GM18951 (cell line): Measurements from ENCODE around the gene MRGPRE.
"Not testable (repeated sequence)": the region's sequence is repeated elsewhere in the genome, so short reads cannot be mapped to it uniquely, and the experiment has no call there.

Source experiments
- POLR2A ChIP-seq: IDR thresholded peaks from 4 replicates; pipeline ENCODE4 v1.6.1; 2011; ENCODE audit warnings: mild to moderate bottlenecking; ENCODE audit not compliant: insufficient read length, insufficient read depth; ENCODE audit errors: extremely low read depth
- in situ Hi-C: fragments of 300-500 bp; cut with MboI; formaldehyde crosslinking; loops from one replicate; pipeline ENCODE4 v1.12.0; 2022; ENCODE audit warnings: low sequenced_read_pairs, mixed read lengths, inconsistent platforms; ENCODE audit not compliant: unreplicated experiment

MRGPRE gene

DNA sequence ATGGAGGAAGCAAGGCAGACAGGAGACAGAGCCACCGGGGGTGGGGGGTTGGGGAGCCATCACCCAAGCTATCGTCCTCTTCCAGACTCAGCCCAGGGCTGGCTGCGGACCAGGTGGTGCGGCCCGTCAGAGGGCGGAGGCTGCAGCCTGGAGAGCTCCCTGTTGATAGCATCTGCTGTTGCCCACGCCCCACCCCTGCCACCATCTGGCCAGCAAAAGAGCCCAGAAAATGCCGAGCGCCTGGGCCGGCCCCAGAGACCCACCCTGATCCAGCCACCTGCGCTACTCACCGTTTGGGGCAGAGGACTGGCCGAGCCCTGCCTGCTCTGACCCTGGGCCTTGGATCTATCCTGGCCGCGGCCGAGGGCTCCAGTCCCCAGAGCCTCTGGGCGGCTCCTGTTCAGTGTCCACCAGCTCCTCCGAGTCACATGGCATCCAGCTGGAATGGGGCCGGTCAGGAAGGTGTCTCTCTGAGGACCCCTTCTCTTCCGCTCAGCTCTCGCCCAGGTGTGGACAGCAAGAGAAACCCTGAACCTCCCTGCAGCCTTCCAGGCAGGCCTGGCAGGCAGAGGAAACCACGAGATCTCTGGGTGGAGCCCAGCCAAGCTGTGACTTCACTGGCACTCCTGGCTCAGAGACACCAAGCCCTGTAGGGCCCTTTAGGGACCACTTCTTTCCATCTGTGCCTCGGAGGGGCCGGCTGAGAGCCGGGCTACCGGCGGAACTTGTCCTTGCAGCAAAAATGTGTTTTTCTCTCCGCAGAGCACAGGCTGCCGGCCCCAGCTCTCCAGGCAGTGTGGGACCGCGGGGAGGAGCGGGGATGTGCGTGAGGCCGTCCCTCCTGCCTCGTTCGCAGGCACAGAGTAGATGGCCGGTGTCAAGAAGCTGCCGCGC is at the start of gene MRGPRE:
TSS of gene MRGPRE (minus strand) at position 567 of the 894 bp plus-strand sequence. CDS start 3,618 bp downstream, outside the sequence.
- in situ Hi-C loops, result no loop called here
- no peak for TF ChIP-seq POLR2A

DNA sequence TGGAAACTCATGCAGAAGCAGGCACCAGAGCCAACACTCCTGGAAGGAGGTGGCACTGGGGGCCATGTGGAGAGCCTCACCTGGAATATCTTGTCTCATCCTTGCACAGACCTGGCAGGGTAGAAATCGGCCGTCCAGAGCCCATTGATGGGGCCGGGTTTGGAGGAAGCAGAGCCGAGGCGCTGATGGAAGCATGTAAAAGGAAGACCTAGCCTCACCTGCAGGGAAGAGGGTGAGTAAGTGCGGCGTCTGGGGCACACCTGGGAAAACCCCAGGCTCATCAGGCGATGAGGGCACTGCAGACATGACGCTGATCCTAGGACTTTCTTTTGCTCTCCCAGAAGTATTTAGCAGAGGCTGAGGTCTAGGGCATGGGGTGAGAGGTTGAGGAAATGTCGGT is 48.9 kb upstream of the MRGPRE start:
- in situ Hi-C loops, result not testable (repeated sequence)

DNA sequence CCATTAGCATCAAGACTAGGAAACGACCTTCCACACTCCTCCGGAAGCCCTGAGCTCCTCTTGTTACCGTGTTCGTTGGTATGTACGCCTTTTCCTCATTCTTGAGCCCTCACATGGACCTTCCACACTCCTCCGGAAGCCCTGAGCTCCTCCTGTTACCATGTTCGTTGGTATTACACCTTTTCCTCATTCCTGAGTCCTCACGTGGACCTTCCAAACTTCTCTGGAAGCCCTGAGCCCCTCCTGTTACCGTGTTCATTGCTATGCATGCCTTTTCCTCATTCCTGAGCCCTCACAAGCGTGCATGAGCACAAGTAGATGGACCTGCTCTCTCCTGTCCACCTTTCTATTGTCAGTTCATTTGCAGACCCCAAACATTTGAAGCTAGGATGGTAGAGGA is 48.4 kb upstream of the MRGPRE start:
- in situ Hi-C loops, result not testable (repeated sequence)

- in situ Hi-C loops, result not testable (repeated sequence)
Observed at GRCh38 chr11:3278922-3279321, 46.7 kb upstream of the MRGPRE start.

DNA sequence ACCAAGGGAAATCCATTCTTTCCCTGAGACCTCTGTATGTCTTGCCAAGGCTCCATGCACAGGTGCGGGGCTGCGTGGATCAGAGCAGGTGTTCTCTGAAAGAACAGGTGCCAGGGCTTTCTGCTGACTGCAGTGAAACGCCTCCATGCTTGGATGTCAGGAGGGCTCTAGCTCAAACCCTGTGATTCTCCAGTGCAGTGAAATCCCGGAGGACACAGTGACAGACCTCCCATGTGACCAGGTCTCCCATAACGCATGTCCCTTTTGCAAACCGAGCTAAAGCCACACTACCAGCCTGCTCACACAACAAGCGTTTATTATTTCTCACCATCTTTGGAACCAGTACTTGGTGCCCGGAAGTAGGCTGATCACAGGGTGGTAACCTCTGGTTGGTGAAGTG is 41.4 kb upstream of the MRGPRE start:
- in situ Hi-C loops, result not testable (repeated sequence)

GRCh38 chr11:3262548-3262947 is 30.3 kb upstream of the MRGPRE start:
- in situ Hi-C loops, result not testable (repeated sequence)

DNA sequence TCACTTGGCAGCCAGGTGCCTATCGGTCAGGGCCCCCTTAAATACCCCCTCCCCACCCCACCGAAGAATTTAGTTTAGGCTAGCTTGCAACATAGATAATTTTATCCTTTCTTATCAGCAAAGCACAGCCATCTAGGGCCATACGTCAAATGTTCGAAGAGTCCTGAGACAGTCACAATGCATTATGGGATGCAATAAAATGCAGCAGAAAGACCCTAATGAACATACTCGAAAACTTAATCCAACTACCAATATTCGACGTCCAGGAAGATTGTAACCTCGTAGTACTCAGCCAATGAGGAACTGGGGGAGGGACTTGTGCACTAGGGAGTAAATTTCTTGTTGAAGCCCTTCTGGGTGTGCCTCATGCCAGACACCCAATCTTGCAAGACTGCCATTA is 29.6 kb upstream of the MRGPRE start:
- in situ Hi-C loops, result not testable (repeated sequence)

DNA sequence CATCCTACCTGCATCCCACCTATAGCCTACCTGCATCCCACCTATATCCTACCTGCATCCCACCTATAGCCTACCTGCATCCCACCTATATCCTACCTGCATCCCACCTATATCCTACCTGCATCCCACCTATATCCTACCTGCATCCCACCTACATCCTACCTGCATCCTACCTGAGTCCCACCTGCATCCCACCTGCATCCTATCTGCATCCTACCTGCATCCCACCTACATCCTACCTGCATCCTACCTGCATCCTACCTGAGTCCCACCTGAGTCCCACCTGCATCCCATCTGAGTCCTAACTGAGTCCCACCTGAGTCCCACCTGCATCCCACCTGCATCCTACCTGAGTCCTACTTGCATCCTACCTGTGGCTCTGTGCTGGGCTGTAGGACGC is 25.3 kb upstream of the MRGPRE start:
- in situ Hi-C loops, result not testable (repeated sequence)

DNA sequence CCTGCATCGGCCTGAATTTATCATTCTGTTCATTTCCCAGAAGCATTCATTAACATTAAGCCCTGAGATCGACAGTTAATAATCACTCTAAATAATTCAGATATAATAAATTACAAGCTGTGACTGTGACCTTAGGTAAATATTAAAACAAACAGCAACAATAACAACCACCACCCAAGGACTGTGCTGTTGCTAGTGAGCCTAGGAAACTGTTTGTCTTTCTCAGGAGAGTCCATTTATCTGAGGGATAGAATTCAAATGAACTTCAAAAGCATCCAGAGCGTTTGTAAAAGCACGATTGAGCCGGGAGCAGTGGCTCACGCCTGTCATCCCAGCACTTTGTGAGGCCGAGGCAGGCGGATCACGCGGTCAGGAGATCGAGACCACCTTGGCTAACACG is 23.0 kb upstream of the MRGPRE start:
- in situ Hi-C loops, result not testable (repeated sequence)

DNA sequence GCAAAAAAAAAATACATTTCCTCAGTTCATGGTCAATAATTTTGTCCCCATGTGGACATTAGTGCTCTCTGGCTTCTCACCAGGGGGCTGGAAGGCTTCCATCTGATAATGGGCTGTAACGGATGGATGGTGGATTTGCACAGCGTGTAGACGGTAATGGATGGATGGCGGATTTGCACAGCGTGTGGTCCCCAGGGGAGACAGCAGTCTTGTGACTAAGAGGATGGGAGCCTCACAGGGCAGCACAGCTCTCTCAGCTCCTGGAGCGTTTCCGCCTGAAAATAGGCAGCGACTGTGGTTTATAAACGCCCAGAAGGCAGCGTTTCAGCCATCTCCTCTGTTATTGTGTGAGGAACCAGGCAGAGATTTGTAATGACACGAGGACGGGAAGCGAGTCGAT is 22.6 kb upstream of the MRGPRE start:
- in situ Hi-C loops, result not testable (repeated sequence)

DNA sequence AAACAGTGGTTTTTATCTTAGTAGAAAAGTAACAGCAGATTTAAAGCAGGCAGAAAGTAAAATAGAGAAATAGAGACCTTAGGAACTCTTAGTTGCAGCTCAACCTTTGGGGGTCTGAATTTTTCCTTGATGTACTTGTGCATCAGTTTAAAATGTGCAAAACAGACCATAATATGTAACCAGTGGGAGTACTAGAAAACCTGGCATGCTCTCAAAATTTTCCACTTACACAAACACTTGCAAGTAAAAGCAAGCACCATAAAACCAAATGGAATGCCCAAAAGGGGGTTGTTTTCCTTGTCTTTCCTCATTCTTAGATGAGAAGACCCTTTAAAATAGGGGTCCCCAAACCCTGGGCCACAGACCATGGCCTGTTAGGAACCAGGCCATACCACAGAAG is 12.9 kb upstream of the MRGPRE start:
- no peak for TF ChIP-seq POLR2A
- in situ Hi-C loops, result no loop called here

- in situ Hi-C loops, result no loop called here
Observed at GRCh38 chr11:3243880-3244279, 11.7 kb upstream of the MRGPRE start.

GRCh38 chr11:3237119-3237518 is 4.9 kb upstream of the MRGPRE start:
- no peak for TF ChIP-seq POLR2A
- in situ Hi-C loops, result no loop called here

More at GRCh38 chr11:3243880-3244279, 11.7 kb upstream of the MRGPRE start:
- TF ChIP-seq POLR2A, result no peak

DNA sequence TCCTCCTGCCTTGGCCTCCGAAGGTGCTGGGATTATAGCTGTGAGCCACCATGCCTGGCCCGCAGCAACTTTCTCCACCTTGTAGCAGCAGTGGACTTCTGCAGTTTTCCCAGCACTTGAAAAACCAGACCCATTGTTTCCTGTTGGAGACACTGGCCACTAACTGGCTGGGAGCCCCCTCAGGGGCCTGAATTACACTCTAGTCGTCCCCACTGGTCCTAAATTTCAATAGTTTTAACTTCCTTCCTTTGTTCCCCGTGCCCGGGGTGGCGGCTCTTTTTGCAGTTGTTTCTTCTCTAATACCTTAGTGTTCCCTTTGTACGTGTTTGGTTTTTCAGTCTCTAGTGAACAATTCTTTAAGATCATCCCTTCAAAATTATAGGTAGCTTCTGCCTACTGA is 2.6 kb upstream of the MRGPRE start:
- in situ Hi-C loops, result no loop called here
- TF ChIP-seq POLR2A, result no peak

DNA sequence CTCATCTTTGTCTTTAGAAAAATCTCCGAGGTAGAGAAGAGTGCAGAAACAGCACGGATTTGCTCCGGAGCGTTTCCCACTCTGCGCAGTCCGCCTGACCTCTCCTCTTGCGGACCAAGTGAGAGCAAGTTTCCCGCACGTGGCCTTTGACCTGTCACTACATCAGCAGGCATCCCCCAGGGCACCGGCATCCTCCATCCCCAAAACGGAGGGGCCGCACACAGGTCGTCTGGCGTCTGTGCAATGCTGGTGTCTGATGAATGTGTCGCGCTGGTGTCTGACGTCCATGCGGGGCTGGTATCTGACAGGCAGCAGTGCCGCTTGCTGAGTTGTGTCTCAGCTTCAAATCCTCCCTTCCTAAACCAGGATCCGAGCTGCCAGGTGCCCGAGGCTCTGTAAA is 739 bp upstream of the MRGPRE start:
- in situ Hi-C loops, result no loop called here
- no peak for TF ChIP-seq POLR2A

GRCh38 chr11:3231550-3231850 is 717 bp downstream of the MRGPRE start:
- TF ChIP-seq POLR2A, result no peak
- in situ Hi-C loops, result no loop called here
